ENCODE data around the gene UIMC1. TPM values are rescaled to one million over a fixed set of nuclear protein-coding genes. Genes with fewer than 3 reads are reported as not detected.

Gene UIMC1
- total and polyA plus RNA-seq, 2 donors (not counting 1 experiment from before 2014, with no cell fraction given): 49.2 to 98.1 TPM

DNA sequence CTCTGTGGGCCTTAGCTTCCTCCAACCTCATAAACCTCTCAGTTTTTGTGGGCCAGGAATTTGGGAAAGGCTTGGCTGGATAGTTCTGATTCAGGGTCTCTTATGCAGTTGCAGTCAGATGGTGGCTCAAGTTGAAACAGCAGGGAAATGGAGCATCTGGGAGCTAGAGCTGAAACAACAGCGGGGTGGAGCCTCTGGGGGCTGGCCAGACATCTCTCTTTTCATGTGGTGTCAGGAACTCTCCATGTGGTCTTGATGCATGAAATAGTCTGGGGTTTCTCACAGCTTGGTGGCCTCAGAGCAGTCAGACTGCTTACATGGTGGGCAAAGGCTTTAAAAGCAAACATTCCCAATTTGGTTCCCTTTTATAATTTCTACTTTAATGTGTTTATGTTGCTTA lies 29.4 kb upstream of the UIMC1 start:
- no peak for ATAC-seq (ENCODE audit: low read depth)

DNA sequence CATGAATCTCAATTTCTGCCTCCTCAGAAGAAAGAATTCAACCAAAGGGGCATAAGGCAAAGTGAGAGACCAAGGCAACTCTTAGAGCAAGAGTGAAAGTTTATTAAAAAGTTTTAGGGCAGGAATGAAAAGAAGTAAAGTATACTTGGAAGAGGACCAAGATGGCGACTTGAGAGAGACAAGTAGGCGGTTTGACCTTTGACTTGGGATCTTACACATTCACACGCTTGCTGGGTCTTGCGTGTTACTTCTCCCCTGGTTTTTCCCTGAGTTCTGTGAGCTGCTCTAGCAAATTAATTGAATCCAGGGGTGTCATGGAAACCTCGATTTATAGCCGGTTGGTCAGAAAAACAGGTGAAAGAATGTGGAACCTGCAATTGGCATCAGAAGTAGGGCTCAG lies 22.9 kb upstream of the UIMC1 start:
- Histone ChIP-seq H3K79me2 (ENCODE audit: control insufficient read depth, insufficient read depth, low read length) (peaks cover 71% of the 10 kb centered on the region), H3K9ac (ENCODE audit: low read length) (no peak overlapping the region), H2AFZ (ENCODE audit: insufficient read depth, low read depth, low read length, poor library complexity, severe bottlenecking) (no peak overlapping the region), H3K27me3 (replicated peaks in 1 of 4; ENCODE audit: control extremely low read depth in 1 of 4, control insufficient read depth in 3 of 4, insufficient read depth in 4 of 4, low read length in 3 of 4) (no peaks in the 10 kb centered on the region), H3K4me2 (replicated peaks; ENCODE audit: low read depth, low read length, poor library complexity, severe bottlenecking) (no peak overlapping the region), H3K27ac (ENCODE audit: low read length in 2 of 2) (no peak overlapping the region), H3K9me3 (ENCODE audit: control extremely low read depth in 1 of 3, control insufficient read depth in 2 of 3, insufficient read depth in 1 of 3, low read length in 2 of 3) (peaks cover 0 to 8% (median 1%) of the 10 kb centered on the region in 3 donors), H3K4me1 (ENCODE audit: control insufficient read depth in 2 of 2, insufficient read depth in 2 of 2, low read length in 2 of 2) (peaks cover 0 to 2% of the 10 kb centered on the region in 2 donors), H3K4me3 (ENCODE audit: control extremely low read depth in 1 of 5, extremely low read depth in 1 of 5, insufficient read depth in 1 of 5, low read depth in 2 of 5, low read length in 4 of 5) (no peak overlapping the region), H4K20me1 (ENCODE audit: control insufficient read depth, insufficient read depth, low read length, poor library complexity, severe bottlenecking) (peaks cover 3% of the 10 kb centered on the region), H3K36me3 (replicated peaks in 1 of 2; ENCODE audit: control extremely low read depth in 1 of 2, control insufficient read depth in 1 of 2, extremely low read depth in 1 of 2, insufficient read depth in 2 of 2, low read length in 1 of 2) (peaks cover 7 to 9% of the 10 kb centered on the region in 2 experiments)
- ChIA-PET CTCF (no interaction called here), POLR2A (no interaction called here)
- Mint-ChIP-seq H3K27me3 (no peaks in the 10 kb centered on the region), H3K27ac (no peak overlapping the region), H3K4me1 (peaks cover 14% of the 10 kb centered on the region), H3K4me3 (no peak overlapping the region), H3K9me3 (ENCODE audit: insufficient read depth) (peaks cover 5% of the 10 kb centered on the region)
- DNase-seq (no peak), ATAC-seq (ENCODE audit: low read depth) (no peak)
- 97% methylated on average over 6 of the region's 6 CpGs for WGBS (ENCODE audit: insufficient coverage)
- intact Hi-C loops (cut with micrococcal nuclease): no loop called here
- TF ChIP-seq EZH2 (IDR thresholded peaks at IDR 0.05; ENCODE audit: borderline replicate concordance, insufficient read depth, low read depth, low read length, poor library complexity, severe bottlenecking): no peak
- TF ChIP-seq, protein P1, sequence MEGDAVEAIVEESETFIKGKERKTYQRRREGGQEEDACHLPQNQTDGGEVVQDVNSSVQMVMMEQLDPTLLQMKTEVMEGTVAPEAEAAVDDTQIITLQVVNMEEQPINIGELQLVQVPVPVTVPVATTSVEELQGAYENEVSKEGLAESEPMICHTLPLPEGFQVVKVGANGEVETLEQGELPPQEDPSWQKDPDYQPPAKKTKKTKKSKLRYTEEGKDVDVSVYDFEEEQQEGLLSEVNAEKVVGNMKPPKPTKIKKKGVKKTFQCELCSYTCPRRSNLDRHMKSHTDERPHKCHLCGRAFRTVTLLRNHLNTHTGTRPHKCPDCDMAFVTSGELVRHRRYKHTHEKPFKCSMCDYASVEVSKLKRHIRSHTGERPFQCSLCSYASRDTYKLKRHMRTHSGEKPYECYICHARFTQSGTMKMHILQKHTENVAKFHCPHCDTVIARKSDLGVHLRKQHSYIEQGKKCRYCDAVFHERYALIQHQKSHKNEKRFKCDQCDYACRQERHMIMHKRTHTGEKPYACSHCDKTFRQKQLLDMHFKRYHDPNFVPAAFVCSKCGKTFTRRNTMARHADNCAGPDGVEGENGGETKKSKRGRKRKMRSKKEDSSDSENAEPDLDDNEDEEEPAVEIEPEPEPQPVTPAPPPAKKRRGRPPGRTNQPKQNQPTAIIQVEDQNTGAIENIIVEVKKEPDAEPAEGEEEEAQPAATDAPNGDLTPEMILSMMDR (IDR thresholded peaks at IDR 0.05): no peak

More for the DNA sequence above, 29.4 kb upstream of the UIMC1 start:
- Histone ChIP-seq H3K4me3 (ENCODE audit: control extremely low read depth in 1 of 5, extremely low read depth in 1 of 5, insufficient read depth in 1 of 5, low read depth in 2 of 5, low read length in 4 of 5) (no peak overlapping the region), H2AFZ (ENCODE audit: insufficient read depth, low read depth, low read length, poor library complexity, severe bottlenecking) (no peak overlapping the region), H3K9ac (ENCODE audit: low read length) (no peak overlapping the region), H3K9me3 (ENCODE audit: control extremely low read depth in 1 of 3, control insufficient read depth in 2 of 3, insufficient read depth in 1 of 3, low read length in 2 of 3) (peaks cover 0 to 3% (median 1%) of the 10 kb centered on the region in 3 donors), H3K36me3 (replicated peaks in 1 of 2; ENCODE audit: control extremely low read depth in 1 of 2, control insufficient read depth in 1 of 2, extremely low read depth in 1 of 2, insufficient read depth in 2 of 2, low read length in 1 of 2) (peaks cover 3 to 19% of the 10 kb centered on the region in 2 experiments), H3K79me2 (ENCODE audit: control insufficient read depth, insufficient read depth, low read length) (peaks cover 80% of the 10 kb centered on the region), H3K4me1 (ENCODE audit: control insufficient read depth in 2 of 2, insufficient read depth in 2 of 2, low read length in 2 of 2) (peaks cover 2 to 4% of the 10 kb centered on the region in 2 donors), H3K4me2 (replicated peaks; ENCODE audit: low read depth, low read length, poor library complexity, severe bottlenecking) (no peak overlapping the region), H3K27ac (ENCODE audit: low read length in 2 of 2) (no peak overlapping the region), H4K20me1 (ENCODE audit: control insufficient read depth, insufficient read depth, low read length, poor library complexity, severe bottlenecking) (peaks cover 19% of the 10 kb centered on the region), H3K27me3 (replicated peaks in 1 of 4; ENCODE audit: control extremely low read depth in 1 of 4, control insufficient read depth in 3 of 4, insufficient read depth in 4 of 4, low read length in 3 of 4) (no peaks in the 10 kb centered on the region)
- H3K27me3 Mint-ChIP-seq: no peaks in the 10 kb centered on the region
- TF ChIP-seq, protein P1 (IDR thresholded peaks at IDR 0.05): no peak
- no peak for TF ChIP-seq EZH2 (IDR thresholded peaks at IDR 0.05; ENCODE audit: borderline replicate concordance, insufficient read depth, low read depth, low read length, poor library complexity, severe bottlenecking)
- H3K27ac Mint-ChIP-seq: no peak overlapping the region
- WGBS (ENCODE audit: insufficient coverage): 44% methylated on average over 1 of the region's 1 CpG
- peaks cover 9% of the 10 kb centered on the region for H3K4me1 Mint-ChIP-seq
- no peak overlapping the region for H3K4me3 Mint-ChIP-seq
- DNase-seq: no peak
- peaks cover 5% of the 10 kb centered on the region for H3K9me3 Mint-ChIP-seq (ENCODE audit: insufficient read depth)
- CTCF ChIA-PET: no interaction called here
- intact Hi-C loops (cut with micrococcal nuclease): no loop called here
- POLR2A ChIA-PET: no interaction called here

Measured in B cell (primary cell).